NK-92 (cell line): ENCODE results near the gene AMMECR1.
A peak's percentile ranks its signal among the peaks of the same experiment; 100 is the strongest.
"Not testable (repeated sequence)": the region's sequence is repeated elsewhere in the genome, so short reads cannot be mapped to it uniquely, and the experiment has no call there.

Experiments used
- DNase-seq: peaks from one replicate; lab custom pipeline; 2025; ENCODE audit not compliant: unreplicated experiment; lab: John Stamatoyannopoulos, UW

Gene AMMECR1

GRCh38 chrX:110317820-110318663, at the start of gene AMMECR1:
TSS of gene AMMECR1 (minus strand) at chrX:110318085. CDS start at chrX:110318071, 14 bp downstream.
- peak; percentile 13 for DNase-seq

DNA sequence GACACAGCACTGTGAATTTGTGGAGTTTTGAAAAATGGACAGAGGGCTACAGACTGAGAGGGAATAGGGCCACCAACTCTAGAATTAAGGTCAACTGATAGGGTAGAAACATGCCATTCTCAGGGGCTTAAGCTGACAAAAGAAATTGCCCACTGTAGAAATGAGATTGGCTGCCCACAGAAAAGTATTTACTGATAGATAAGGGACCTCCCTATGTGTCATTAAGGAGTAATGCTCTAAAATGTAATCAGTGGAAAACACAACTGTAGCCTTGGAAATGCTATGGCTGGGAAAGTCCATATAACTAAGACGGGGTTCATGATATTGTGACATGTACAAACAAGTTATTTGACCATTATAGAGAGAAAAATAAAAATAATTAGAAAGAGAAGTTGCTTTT, 45.4 kb upstream of the AMMECR1 start:
- no peak for DNase-seq

DNA sequence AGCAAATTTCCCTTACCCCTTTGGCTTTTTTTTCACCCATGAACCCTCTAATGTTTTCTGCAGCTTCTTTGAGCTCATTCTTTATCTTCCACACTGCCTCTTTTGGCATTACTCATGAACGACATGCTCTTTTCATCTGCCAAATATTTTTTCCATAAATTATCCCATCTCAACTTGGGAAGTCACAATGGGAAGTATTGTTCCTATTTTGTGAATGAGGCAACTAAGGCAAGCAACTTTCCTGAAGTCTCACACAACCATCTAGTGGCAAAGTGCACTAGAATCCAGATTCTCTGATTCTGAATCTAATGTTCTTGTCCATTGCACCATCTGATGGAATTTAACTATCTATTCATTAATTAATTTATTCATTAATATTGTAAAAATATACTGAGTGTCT, 41.4 kb upstream of the AMMECR1 start:
- no peak for DNase-seq

DNA sequence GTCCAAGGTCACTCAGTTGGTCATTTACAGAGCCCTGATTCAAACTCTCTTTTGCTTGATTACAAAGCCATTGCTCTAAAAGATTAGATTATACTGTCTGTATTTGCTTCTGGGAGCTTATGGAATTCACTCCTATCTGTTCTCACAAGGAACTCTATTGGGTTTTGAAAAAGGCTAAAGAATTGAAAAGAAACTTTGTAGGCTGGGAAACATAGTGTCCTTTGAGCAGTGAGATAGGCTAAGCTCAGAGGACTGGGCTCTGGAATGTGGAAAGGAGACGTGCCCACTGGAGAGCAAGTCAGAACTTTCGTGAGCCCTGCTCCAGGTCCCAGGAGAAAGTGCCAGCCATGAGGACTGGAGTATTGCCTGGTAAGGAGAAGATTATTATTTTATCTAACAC, 40.7 kb upstream of the AMMECR1 start, which contains the start of gene RTL9:
TSS of gene RTL9 (plus strand) at position 301 of the 400 bp plus-strand sequence. CDS start 91,770 bp downstream, outside the sequence.
- DNase-seq = no peak

DNA sequence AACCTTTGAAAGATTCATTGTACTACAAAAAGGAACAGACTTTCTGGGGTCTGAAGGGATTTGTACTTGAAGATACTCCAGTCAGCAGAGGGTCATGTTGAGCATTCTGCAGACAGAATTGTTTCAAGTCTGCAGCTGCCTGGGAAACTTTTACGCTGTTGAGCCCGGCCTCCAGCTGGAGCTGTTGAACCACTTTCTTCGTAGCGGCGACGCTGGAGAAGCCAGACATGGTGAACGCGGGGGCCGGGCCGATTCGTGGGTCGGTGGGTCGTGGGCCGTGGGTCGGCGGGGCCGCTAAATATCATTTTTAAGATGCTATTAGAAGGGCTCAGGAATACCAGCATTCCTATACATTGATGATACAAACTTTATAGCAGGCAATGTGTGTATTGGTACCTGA, 28.8 kb upstream of the AMMECR1 start:
- no peak for DNase-seq

GRCh38 chrX:110341189-110342035, 23.5 kb upstream of the AMMECR1 start:
- DNase-seq = no peak

- no peak for DNase-seq
These were observed 21.1 kb upstream of the AMMECR1 start for GRCh38 chrX:110338935-110339334.

GRCh38 chrX:110333458-110333857, 15.6 kb upstream of the AMMECR1 start:
- not testable (repeated sequence) for DNase-seq

- DNase-seq = no peak
These were observed 13.7 kb upstream of the AMMECR1 start for GRCh38 chrX:110331444-110332030.

GRCh38 chrX:110328613-110329012, 10.7 kb upstream of the AMMECR1 start:
- not testable (repeated sequence) for DNase-seq

DNA sequence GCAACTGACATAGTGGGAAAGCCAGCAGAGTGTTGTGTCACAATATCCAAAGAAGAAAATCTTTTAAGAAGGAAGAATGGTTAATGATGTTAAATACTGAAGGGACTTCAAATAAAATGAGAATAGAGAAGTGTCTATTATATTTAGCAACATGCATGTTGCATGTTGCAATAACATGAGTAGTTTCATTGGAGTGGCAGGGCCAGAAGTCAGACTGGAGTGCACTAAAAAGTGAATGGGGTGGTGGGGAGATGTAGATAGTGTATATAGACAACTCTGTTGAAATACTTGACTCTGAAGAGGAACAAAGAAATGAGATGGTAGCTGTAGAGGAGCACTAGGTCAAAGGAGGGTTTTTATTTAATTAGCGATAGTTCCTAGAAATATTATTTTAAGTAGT, 9.5 kb upstream of the AMMECR1 start:
- no peak for DNase-seq

DNA sequence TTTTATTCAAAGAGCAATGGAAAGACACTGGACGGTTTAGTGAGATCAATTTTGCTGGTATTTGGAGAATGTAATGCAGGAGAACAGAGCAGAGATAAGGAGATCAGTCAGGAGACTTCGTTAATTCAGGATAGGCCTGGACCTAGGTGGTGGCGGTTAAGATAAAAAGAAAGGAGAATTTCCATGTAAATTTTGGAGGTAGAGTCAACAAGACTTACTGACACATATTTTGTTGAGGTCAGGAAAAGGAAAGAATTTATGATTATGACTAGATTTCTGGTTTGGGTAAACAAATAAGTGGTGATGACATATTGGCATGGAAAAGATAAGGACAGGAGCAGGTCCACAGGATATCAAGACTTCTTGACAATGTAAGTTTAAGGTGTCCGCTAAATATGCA, 8.8 kb upstream of the AMMECR1 start:
- DNase-seq = no peak

- no peak for DNase-seq
These were observed 4.7 kb upstream of the AMMECR1 start for GRCh38 chrX:110322603-110323002.

GRCh38 chrX:110321670-110322069, 3.8 kb upstream of the AMMECR1 start:
- DNase-seq = no peak

- DNase-seq = no peak
These were observed 3.2 kb upstream of the AMMECR1 start for GRCh38 chrX:110321081-110321480.

DNA sequence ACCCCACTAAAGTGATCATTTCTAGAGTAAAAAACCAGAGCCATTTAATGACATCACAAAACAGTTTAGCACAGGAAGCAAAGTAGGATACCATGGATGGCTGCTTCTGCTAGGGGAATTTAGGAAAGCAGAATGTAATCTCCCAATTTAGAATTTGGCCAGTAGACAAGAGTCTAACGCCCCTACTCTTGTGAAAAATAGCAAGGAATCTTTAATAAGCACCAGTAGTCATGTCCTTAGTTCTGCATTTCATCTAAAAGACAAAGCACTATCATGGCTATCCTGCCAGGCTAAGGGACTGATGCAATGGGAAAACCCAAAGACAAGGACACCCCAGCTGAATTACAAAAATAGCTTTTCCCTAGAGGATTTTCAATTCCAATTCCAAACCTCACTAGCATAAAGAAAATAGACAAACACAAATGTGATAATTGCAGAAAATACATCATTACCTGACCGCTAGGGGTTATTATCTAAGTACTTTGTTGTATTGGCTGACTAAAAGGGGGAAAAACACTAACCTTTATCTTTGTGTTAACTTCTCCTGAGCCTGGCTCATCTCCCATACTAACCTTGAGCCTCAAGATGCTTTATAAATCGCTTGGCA, 2.6 kb upstream of the AMMECR1 start:
- no peak for DNase-seq

DNA sequence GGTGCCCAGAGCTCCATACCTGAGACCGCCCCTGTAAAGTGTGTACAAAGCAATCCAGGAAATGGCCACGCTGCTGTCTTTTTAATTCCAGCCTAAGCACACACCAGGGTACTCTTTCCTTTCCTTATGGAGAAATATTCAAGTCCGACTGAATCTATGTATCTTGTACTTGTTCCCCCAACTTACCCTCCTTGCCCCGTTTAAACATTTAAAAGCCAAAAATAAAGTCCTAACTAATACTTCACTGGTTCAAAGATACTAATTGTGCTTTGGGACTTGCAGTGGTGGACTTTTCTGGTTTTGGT, 731 bp upstream of the AMMECR1 start:
- DNase-seq = no peak

DNA sequence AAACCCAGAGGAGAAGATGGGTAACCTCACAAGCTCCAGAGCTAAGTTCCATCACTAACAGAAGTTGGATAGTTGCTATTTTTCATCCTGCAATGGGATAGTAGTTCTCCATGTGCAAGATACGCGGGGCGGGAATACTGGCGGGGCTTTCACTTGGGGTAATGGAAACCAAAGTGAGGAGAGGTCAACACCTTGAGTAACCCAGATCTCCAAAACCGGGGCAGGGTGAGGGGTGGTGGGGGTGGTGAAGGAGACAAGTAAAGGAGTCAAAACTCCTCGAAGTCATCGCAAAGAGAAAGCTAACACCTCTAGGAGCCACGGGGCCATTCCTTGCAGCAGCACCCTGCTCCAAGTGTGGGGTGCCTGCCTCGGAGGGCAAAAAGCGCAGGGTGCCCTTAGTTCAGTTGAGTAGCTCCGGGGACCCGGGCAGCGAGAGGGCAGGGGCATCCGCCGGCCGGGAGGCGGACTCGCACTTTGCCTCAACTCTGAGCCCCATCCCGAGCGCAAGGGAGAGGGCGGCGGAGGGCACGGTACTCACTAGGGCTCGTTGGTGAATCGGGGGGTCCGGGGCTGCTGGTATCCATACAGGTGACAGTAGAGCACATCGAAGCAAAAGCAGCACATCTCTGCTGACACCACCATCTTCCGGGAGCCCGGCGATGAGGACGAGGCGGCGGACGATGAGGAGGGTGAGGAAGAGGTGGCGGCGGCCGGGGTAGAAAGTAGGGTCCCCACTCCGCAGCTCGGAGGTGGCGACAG, 645 bp downstream of the AMMECR1 start:
- no peak for DNase-seq

- no peak for DNase-seq
These were observed 1.4 kb downstream of the AMMECR1 start for GRCh38 chrX:110316351-110317060.

DNA sequence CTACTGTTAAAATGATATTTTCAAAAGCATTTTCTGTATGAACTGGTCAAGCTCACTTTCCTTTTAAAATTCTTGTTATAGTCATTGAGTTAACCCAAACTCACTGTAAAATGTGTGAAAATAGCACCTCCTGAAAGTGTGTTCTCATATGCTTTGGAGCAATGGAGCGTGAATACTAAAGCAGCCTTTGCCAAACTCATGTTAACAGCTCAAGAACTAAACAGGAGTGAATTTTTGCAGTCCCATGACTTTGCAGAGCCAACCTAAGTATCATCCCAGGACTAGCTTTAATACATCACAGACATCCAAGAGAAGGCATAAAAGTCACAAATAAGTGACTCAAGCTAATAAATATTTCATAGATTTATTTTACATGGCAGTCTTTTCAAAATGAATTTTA, 2.3 kb downstream of the AMMECR1 start:
- no peak for DNase-seq
